Left ventricle myocardium inferior (tissue), 1 donor: ENCODE data around the gene SPN. TPM values are rescaled to one million over a fixed set of nuclear protein-coding genes. Genes with fewer than 3 reads are reported as not detected.

ENCODE experiments used
- DNase-seq: peaks from one replicate; pipeline ENCODE4 v3.0.0-alpha.2; 2020
- H3K27ac ChIP-seq: fragments of 200-600 bp; replicated peaks from 2 replicates; pipeline ENCODE4 v1.8.0; 2021
- H3K27me3 ChIP-seq: fragments of 200-600 bp; 2 replicates; pipeline ENCODE4 v1.8.0; 2021; ENCODE audit warnings: low read depth
- H3K36me3 ChIP-seq: fragments of 200-600 bp; 2 replicates; pipeline ENCODE4 v1.8.0; 2021
- H3K4me1 ChIP-seq: fragments of 200-600 bp; 2 replicates; pipeline ENCODE4 v1.8.0; 2021
- H3K4me3 ChIP-seq: fragments of 200-600 bp; 2 replicates; pipeline ENCODE4 v1.8.0; 2021; ENCODE audit warnings: mild to moderate bottlenecking, moderate library complexity
- H3K9me3 ChIP-seq: fragments of 200-600 bp; replicated peaks from 2 replicates; pipeline ENCODE4 v1.8.0; 2021
- intact Hi-C: fragments of 100-400 bp; cut with micrococcal nuclease; formaldehyde crosslinking; loops from one replicate; pipeline ENCODE4 v1.11.0; 2022
- total RNA-seq: library from RNA; stranded (reverse); fragmentation: NEBNext Ultra II Directional; extraction: Animal tissue kit (Norgen Biotek cat#: 25700); gene quantifications from one replicate; pipeline ENCODE4 v1.2.1, GENCODE V29; 2021
- TF ChIP-seq, protein P1 (sequence below): fragments of 200-600 bp; IDR thresholded peaks from 2 replicates; pipeline ENCODE4 v1.8.0; 2021; ENCODE audit warnings: antibody characterized with exemption, mild to moderate bottlenecking, borderline replicate concordance
- donor health status: DM: no; HTN: yes; CAD: no; lungs with severe emphysema.

Gene SPN
- total RNA-seq, 1 donor from 2014 or later = 1.3 TPM

DNA sequence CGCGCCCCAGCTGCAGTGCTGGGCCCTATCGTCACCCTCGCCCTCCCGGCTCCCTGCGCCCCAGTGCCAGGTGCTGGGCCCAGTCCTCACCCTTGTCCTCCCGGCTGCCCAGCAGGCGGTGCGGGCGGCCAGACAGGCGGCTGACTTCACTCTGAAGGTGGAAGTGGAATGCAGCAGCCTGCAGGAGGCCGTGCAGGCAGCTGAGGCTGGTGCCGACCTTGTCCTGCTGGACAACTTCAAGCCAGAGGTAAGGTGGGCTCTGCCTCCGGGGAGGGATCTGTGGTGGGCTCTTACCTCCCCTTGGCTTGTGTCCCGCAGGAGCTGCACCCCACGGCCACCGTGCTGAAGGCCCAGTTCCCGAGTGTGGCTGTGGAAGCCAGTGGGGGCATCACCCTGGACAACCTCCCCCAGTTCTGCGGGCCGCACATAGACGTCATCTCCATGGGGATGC is 33.9 kb downstream of the SPN start:
- intact Hi-C loops = no loop called here
- no peak for DNase-seq

DNA sequence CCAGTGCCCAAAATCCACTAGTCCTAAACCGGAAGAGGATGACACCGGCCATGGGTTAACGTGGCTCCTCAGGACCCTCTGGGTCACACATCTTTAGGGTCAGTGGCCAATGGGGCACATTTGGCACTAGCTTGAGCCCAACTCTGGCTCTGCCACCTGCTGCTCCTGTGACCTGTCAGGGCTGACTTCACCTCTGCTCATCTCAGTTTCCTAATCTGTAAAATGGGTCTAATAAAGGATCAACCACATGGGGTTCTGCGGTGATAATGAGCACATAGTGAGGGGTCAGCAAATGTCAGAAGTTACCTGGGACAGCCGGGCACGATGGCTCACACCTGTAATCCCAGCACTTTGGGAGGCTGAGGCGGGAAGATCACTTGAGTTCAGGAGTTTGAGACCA is 34.3 kb downstream of the SPN start:
- intact Hi-C loops = no loop called here

More for the DNA sequence above, 33.9 kb downstream of the SPN start:
- Histone ChIP-seq H3K27me3 (peaks cover 3% of the 10 kb centered on the region), H3K4me3 (no peak overlapping the region), H3K27ac (no peak overlapping the region), H3K4me1 (peaks cover 4% of the 10 kb centered on the region), H3K9me3 (no peaks in the 10 kb centered on the region), H3K36me3 (no peaks in the 10 kb centered on the region)
- TF ChIP-seq, protein P1, sequence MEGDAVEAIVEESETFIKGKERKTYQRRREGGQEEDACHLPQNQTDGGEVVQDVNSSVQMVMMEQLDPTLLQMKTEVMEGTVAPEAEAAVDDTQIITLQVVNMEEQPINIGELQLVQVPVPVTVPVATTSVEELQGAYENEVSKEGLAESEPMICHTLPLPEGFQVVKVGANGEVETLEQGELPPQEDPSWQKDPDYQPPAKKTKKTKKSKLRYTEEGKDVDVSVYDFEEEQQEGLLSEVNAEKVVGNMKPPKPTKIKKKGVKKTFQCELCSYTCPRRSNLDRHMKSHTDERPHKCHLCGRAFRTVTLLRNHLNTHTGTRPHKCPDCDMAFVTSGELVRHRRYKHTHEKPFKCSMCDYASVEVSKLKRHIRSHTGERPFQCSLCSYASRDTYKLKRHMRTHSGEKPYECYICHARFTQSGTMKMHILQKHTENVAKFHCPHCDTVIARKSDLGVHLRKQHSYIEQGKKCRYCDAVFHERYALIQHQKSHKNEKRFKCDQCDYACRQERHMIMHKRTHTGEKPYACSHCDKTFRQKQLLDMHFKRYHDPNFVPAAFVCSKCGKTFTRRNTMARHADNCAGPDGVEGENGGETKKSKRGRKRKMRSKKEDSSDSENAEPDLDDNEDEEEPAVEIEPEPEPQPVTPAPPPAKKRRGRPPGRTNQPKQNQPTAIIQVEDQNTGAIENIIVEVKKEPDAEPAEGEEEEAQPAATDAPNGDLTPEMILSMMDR = no peak

DNA sequence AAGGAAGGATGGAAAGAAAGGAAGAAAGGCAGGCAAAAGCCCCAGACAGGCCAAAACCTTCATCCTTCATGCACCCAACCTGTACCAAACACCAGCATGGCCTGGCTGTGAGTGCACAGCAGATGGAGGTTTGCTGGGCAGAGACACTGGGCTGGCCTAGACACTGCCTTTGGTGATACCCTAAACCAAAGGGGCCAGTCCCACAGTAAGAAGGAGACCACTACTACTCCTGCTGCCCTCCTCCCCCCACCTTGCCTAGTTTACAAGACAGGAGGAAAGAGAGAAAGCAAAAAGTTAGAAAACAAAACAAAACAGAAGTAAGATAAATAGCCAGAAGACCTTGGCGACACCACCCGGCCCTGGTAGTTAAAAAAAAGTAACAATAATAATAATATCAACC is 35.0 kb downstream of the SPN start:
- no peak overlapping the region for H3K4me3 ChIP-seq
- H3K9me3 ChIP-seq = no peaks in the 10 kb centered on the region
- no peaks in the 10 kb centered on the region for H3K36me3 ChIP-seq
- DNase-seq = no peak
- intact Hi-C loops = no loop called here
- TF ChIP-seq, protein P1 = no peak
- H3K27me3 ChIP-seq = peaks cover 3% of the 10 kb centered on the region
- H3K4me1 ChIP-seq = peaks cover 4% of the 10 kb centered on the region
- H3K27ac ChIP-seq = no peak overlapping the region

More for the DNA sequence above, 34.3 kb downstream of the SPN start:
- Histone ChIP-seq H3K4me1 (peaks cover 4% of the 10 kb centered on the region), H3K4me3 (no peak overlapping the region), H3K27ac (no peak overlapping the region), H3K36me3 (no peaks in the 10 kb centered on the region), H3K9me3 (no peaks in the 10 kb centered on the region), H3K27me3 (peaks cover 3% of the 10 kb centered on the region)
- TF ChIP-seq, protein P1 = no peak
- no peak for DNase-seq

DNA sequence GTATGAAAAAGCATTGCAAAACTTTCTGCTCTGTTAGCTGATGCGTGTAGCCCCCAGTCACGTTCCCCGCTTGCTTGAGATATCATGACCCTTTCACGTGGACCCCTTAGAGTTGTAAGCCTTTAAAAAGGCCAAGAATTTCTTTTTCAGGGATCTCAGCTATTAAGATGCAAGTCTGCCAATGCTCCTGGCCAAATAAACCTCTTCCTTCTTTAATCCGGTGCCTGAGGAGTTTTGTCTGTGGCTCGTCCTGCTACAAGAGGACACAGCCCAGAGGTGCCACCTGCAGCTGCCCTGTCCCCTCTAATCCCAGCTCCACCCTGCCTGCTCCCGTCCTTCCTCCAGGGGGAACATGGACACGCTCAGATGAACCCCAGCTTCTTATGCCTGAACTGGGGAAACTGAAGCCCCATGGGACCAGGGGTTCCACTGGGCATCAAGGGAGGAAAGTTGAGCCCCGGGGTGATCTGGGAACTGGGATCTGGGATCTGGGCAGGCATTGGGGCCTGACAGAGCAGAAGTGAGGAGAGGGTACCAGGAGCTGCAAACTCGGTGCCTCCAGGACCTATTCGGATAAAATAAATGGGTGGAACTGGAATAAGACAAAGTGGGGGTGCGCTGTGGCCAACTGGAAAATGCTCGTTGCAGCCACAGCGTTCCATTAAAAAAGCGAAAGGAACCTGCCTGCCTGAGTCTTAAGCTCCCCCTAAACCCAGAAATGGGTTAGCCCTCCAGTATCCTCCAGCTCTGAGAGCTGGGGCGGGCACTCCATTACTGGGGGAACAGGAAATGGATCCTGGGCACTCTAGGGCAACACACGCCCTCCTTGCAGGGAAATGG is 35.7 kb downstream of the SPN start:
- H3K9me3 ChIP-seq = no peaks in the 10 kb centered on the region
- H3K36me3 ChIP-seq = no peaks in the 10 kb centered on the region
- TF ChIP-seq, protein P1 = no peak
- intact Hi-C loops = no loop called here
- DNase-seq = no peak
- peaks cover 3% of the 10 kb centered on the region for H3K27me3 ChIP-seq
- peaks cover 4% of the 10 kb centered on the region for H3K4me1 ChIP-seq
- H3K4me3 ChIP-seq = no peak overlapping the region
- no peak overlapping the region for H3K27ac ChIP-seq

DNA sequence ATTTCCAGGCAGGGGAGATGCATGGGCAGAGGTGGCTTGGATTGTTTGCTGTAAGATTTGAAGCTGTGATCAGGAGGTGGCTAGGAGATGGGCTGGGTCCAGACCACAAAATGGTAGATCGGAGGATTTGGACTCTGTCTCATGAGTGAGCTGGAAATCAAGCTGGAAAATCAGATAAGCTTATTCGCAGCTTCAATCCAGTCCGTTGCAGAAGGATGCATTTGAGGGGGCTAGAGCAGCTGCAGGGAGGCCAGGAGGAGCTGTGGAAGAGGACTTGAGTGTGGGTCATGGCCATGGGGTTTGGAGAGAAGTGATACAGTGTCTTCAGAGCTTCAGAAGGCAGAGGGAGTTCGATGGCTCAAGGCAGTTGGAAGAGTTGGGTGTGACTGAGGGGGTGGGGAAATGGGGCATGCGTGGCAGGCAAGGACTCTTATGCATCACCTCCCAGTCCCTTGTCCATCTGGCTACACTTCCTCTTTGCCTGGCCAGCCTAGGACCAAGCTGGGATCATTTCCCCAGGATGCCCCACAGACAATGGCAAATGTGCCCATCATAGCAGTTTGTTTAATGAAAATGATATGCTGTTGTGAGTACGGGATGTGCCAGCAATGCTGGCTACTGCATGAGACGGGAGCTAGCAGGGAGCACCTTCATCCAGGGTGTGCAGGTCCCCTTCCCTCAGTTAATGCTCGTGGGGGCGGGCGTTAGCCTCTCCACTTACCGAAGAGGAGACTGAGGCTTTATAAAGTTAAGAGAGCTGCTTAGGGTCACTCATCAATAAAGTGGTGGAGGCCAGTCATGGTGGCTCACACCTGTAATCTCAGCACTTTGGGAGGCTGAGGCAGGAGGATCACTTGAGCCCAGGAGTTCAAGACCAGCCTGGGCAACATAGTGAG is 36.5 kb downstream of the SPN start:
- Histone ChIP-seq H3K27me3 (peaks cover 3% of the 10 kb centered on the region), H3K4me1 (peaks cover 4% of the 10 kb centered on the region), H3K36me3 (no peaks in the 10 kb centered on the region), H3K27ac (no peak overlapping the region), H3K9me3 (no peaks in the 10 kb centered on the region), H3K4me3 (no peak overlapping the region)
- intact Hi-C loops = no loop called here
- no peak for DNase-seq
- TF ChIP-seq, protein P1 = no peak
